HUES48 (cell line): ENCODE data around the gene VSTM5.
"Not testable (repeated sequence)": the region's sequence is repeated elsewhere in the genome, so short reads cannot be mapped to it uniquely, and the experiment has no call there.

Source experiments
- H3K27ac ChIP-seq: one replicate; pipeline ENCODE4 v1.7.0; 2013; ENCODE audit warnings: low read depth, low read length, inconsistent platforms
- H3K27me3 ChIP-seq: 2 replicates; pipeline ENCODE4 v1.6.1; 2013; ENCODE audit warnings: mild to moderate bottlenecking, low read length; ENCODE audit not compliant: control insufficient read depth, insufficient read depth
- H3K36me3 ChIP-seq: 2 replicates; pipeline ENCODE4 v1.6.1; 2013; ENCODE audit warnings: low read length; ENCODE audit not compliant: control insufficient read depth, insufficient read depth
- H3K4me1 ChIP-seq: 2 replicates; pipeline ENCODE4 v1.6.1; 2013; ENCODE audit warnings: mild to moderate bottlenecking, low read length; ENCODE audit not compliant: control insufficient read depth, insufficient read depth
- H3K4me3 ChIP-seq: 2 replicates; pipeline ENCODE4 v1.5.1; 2013; ENCODE audit warnings: mild to moderate bottlenecking, low read depth, low read length
- H3K9ac ChIP-seq: 2 replicates; pipeline ENCODE4 v1.6.1; 2013; ENCODE audit warnings: mild to moderate bottlenecking, low read depth, low read length, moderate library complexity
- H3K9me3 ChIP-seq: 2 replicates; pipeline ENCODE4 v1.6.1; 2013; ENCODE audit warnings: low read length; ENCODE audit not compliant: control insufficient read depth, insufficient read depth

VSTM5 gene

GRCh38 chr11:93850594-93851018, at the start of gene VSTM5:
Gene VSTM5 (minus strand): TSS chr11:93850618. CDS start chr11:93850502, 116 bp downstream.
- Histone ChIP-seq H3K27me3 (peaks cover 7% of the 10 kb centered on the region), H3K9me3 (0 out of 2 replicates have a peak, but pooled peaks cover 2% of the 10 kb centered on the region), H3K4me3 (peak within 1 kb of the TSS; percentile 52; the same call in 1 of the 2 replicates), H3K36me3 (no peaks in the 10 kb centered on the region), H3K4me1 (peaks cover 3% of the 10 kb centered on the region; the same call in 1 of the 2 replicates), H3K9ac (0 out of 2 replicates have a peak within 1 kb of the TSS, but pooled peaks have one; percentile 18), H3K27ac (no peak within 1 kb of the TSS)

GRCh38 chr11:93895106-93895862, 44.9 kb upstream of the VSTM5 start:
- Histone ChIP-seq H3K36me3 (no peaks in the 10 kb centered on the region), H3K27me3 (no peaks in the 10 kb centered on the region), H3K4me3 (no peak overlapping the region), H3K9ac (no peak overlapping the region), H3K9me3 (peaks cover 2% of the 10 kb centered on the region; the same call in 1 of the 2 replicates), H3K27ac (no peak overlapping the region), H3K4me1 (peaks cover 3% of the 10 kb centered on the region; the same call in 1 of the 2 replicates)

- Histone ChIP-seq H3K36me3 (no peaks in the 10 kb centered on the region), H3K27ac (no peak overlapping the region), H3K27me3 (no peaks in the 10 kb centered on the region), H3K4me1 (peaks cover under 1% of the 10 kb centered on the region; the same call in 1 of the 2 replicates), H3K9ac (no peak overlapping the region), H3K4me3 (no peak overlapping the region), H3K9me3 (peaks cover 2% of the 10 kb centered on the region; the same call in 1 of the 2 replicates)
These were observed 40.1 kb upstream of the VSTM5 start for GRCh38 chr11:93890391-93891051.

GRCh38 chr11:93887111-93887510, 36.7 kb upstream of the VSTM5 start:
- Histone ChIP-seq H3K4me1 (no peaks in the 10 kb centered on the region), H3K9ac (no peak overlapping the region), H3K36me3 (no peaks in the 10 kb centered on the region), H3K27ac (no peak overlapping the region), H3K27me3 (no peaks in the 10 kb centered on the region), H3K9me3 (peaks cover 4% of the 10 kb centered on the region; the same call in 1 of the 2 replicates), H3K4me3 (no peak overlapping the region)

GRCh38 chr11:93879114-93879513, 28.7 kb upstream of the VSTM5 start:
- H3K4me3 ChIP-seq, H3K9me3 ChIP-seq, H3K27ac ChIP-seq, H3K27me3 ChIP-seq, H3K36me3 ChIP-seq, H3K9ac ChIP-seq: not testable (repeated sequence)
- peaks cover 41% of the 10 kb centered on the region for H3K4me1 ChIP-seq

GRCh38 chr11:93875637-93876036, 25.2 kb upstream of the VSTM5 start:
- H3K36me3 ChIP-seq: no peaks in the 10 kb centered on the region

GRCh38 chr11:93871526-93871925, 21.1 kb upstream of the VSTM5 start:
- Histone ChIP-seq H3K9me3 (peaks cover 8% of the 10 kb centered on the region; the same call in 1 of the 2 replicates), H3K36me3 (no peaks in the 10 kb centered on the region), H3K4me1 (peaks cover 8% of the 10 kb centered on the region; the same call in 1 of the 2 replicates), H3K27ac (no peak overlapping the region), H3K9ac (no peak overlapping the region), H3K4me3 (no peak overlapping the region), H3K27me3 (no peaks in the 10 kb centered on the region)

More at GRCh38 chr11:93875637-93876036, 25.2 kb upstream of the VSTM5 start:
- H3K9ac ChIP-seq: no peak overlapping the region
- peaks cover 8% of the 10 kb centered on the region; the same call in 1 of the 2 replicates for H3K9me3 ChIP-seq
- H3K27ac ChIP-seq: no peak overlapping the region
- H3K4me1 ChIP-seq: peaks cover 41% of the 10 kb centered on the region
- H3K4me3 ChIP-seq: no peak overlapping the region
- H3K27me3 ChIP-seq: no peaks in the 10 kb centered on the region

- Histone ChIP-seq H3K27me3 (no peaks in the 10 kb centered on the region), H3K4me1 (no peaks in the 10 kb centered on the region), H3K9ac (no peak overlapping the region), H3K36me3 (no peaks in the 10 kb centered on the region), H3K9me3 (peaks cover 8% of the 10 kb centered on the region; the same call in 1 of the 2 replicates), H3K27ac (no peak overlapping the region), H3K4me3 (no peak overlapping the region)
These were observed 20.2 kb upstream of the VSTM5 start for GRCh38 chr11:93870616-93871015.

- Histone ChIP-seq H3K4me3 (no peak overlapping the region), H3K9ac (no peak overlapping the region), H3K27ac (no peak overlapping the region), H3K36me3 (no peaks in the 10 kb centered on the region), H3K27me3 (no peaks in the 10 kb centered on the region), H3K4me1 (no peaks in the 10 kb centered on the region), H3K9me3 (peaks cover 8% of the 10 kb centered on the region; the same call in 1 of the 2 replicates)
These were observed 19.4 kb upstream of the VSTM5 start for GRCh38 chr11:93869830-93870229.

GRCh38 chr11:93868404-93868803, 18.0 kb upstream of the VSTM5 start:
- not testable (repeated sequence) for H3K27me3 ChIP-seq, H3K27ac ChIP-seq, H3K4me1 ChIP-seq, H3K36me3 ChIP-seq, H3K9me3 ChIP-seq, H3K4me3 ChIP-seq, H3K9ac ChIP-seq

- Histone ChIP-seq H3K9ac (no peak overlapping the region), H3K4me1 (peaks cover 16% of the 10 kb centered on the region; the same call in 1 of the 2 replicates), H3K9me3 (no peaks in the 10 kb centered on the region), H3K4me3 (no peak overlapping the region), H3K27me3 (no peaks in the 10 kb centered on the region), H3K27ac (no peak overlapping the region), H3K36me3 (no peaks in the 10 kb centered on the region)
These were observed 11.4 kb upstream of the VSTM5 start for GRCh38 chr11:93861808-93862207.
